Osteoblast (primary cell): ENCODE data around the gene RPUSD1. TPM values are rescaled to one million over a fixed set of nuclear protein-coding genes. Genes with fewer than 3 reads are reported as not detected.
"Not testable (repeated sequence)": the region's sequence is repeated elsewhere in the genome, so short reads cannot be mapped to it uniquely, and the experiment has no call there.

ENCODE experiments used
- DNase-seq: peaks from one replicate; pipeline ENCODE4 v3.0.0; 2011; ENCODE audit warnings: low spot score, mixed read lengths; ENCODE audit not compliant: insufficient read length; ENCODE audit errors: missing footprints
- H2AFZ ChIP-seq: 2 replicates; pipeline ENCODE4 v1.6.0; 2011; ENCODE audit warnings: mild to moderate bottlenecking, low read length
- H3K27ac ChIP-seq: 2 replicates; pipeline ENCODE4 v1.5.1; 2011; ENCODE audit warnings: mild to moderate bottlenecking, low read depth, low read length, moderate library complexity
- H3K27me3 ChIP-seq: 2 replicates; pipeline ENCODE4 v1.6.0; 2012; ENCODE audit warnings: mild to moderate bottlenecking, control low read depth, inconsistent platforms, low read length, moderate library complexity; ENCODE audit not compliant: insufficient read depth
- H3K36me3 ChIP-seq: 2 replicates; pipeline ENCODE4 v1.5.1; 2011; ENCODE audit warnings: mild to moderate bottlenecking, low read length, control low read depth, moderate library complexity; ENCODE audit not compliant: insufficient read depth
- H3K4me1 ChIP-seq: 2 replicates; pipeline ENCODE4 v1.5.1; 2011; ENCODE audit warnings: mild to moderate bottlenecking, low read length, control low read depth, moderate library complexity; ENCODE audit not compliant: insufficient read depth
- H3K4me2 ChIP-seq: 2 replicates; pipeline ENCODE4 v1.6.0; 2011; ENCODE audit warnings: mild to moderate bottlenecking, low read length; ENCODE audit not compliant: insufficient read depth
- H3K4me3 ChIP-seq: fragments of 200-600 bp; sonication (generic); 3 replicates; pipeline ENCODE4 v1.5.1; 2012; ENCODE audit warnings: mild to moderate bottlenecking, low read length, inconsistent platforms; ENCODE audit not compliant: insufficient read depth
- H3K79me2 ChIP-seq: 2 replicates; pipeline ENCODE4 v1.6.0; 2012; ENCODE audit warnings: mild to moderate bottlenecking, low read length, control low read depth, inconsistent platforms; ENCODE audit not compliant: insufficient read depth
- H3K9me3 ChIP-seq: 2 replicates; pipeline ENCODE4 v1.5.1; 2011; ENCODE audit warnings: low read depth, low read length, control low read depth
- H4K20me1 ChIP-seq: 2 replicates; pipeline ENCODE4 v1.6.0; 2012; ENCODE audit warnings: mild to moderate bottlenecking, low read length, control low read depth; ENCODE audit not compliant: insufficient read depth
- total RNA-seq: library from RNA; depleted of rRNA; stranded (reverse); fragments of >200 nt; gene quantifications from 2 replicates; pipeline ENCODE4 v1.2.3, GENCODE V29; 2012
- TF ChIP-seq, protein P1 (sequence below): IDR thresholded peaks from 2 replicates; pipeline ENCODE4 v1.5.1; 2011; ENCODE audit warnings: mild to moderate bottlenecking, low read depth, low read length, moderate library complexity; ENCODE audit errors: extremely low read depth

RPUSD1 gene, protein sequence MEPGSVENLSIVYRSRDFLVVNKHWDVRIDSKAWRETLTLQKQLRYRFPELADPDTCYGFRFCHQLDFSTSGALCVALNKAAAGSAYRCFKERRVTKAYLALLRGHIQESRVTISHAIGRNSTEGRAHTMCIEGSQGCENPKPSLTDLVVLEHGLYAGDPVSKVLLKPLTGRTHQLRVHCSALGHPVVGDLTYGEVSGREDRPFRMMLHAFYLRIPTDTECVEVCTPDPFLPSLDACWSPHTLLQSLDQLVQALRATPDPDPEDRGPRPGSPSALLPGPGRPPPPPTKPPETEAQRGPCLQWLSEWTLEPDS
- 23.3 and 28.2 TPM in 2 replicates for total RNA-seq

DNA sequence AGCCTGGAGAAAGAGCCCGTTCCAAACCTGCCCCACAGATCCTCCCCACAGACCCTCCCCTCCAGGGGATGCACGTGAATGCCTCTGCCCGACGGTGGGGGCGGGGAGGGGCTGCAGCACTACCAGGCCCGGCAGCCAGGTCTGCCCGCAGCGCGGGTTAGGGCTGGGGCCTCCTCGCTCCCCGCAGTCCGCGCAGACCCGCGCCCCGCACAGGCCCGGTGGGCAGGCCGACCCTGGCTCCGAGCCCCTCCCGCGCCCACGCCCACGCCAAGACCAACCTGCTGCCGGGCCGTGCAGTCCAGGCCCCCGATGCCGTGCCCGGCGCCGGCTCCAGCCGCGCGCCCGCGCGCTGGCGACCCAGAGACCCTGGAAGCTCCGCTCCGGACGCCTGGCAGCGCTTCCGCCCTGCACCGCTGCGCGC lies at the start of gene RPUSD1:
Gene RPUSD1, minus strand, starts transcription at position 404 of the 421 bp plus-strand sequence. CDS start 644 bp downstream, outside the sequence.
- Histone ChIP-seq H3K4me3 (peak within 1 kb of the TSS; percentile 93), H3K4me1 (peaks cover 17% of the 10 kb centered on the region), H2AFZ (peak within 1 kb of the TSS; percentile 81), H3K36me3 (peaks cover 10% of the 10 kb centered on the region), H4K20me1 (peaks cover 27% of the 10 kb centered on the region), H3K79me2 (peaks cover 30% of the 10 kb centered on the region), H3K27ac (peak within 1 kb of the TSS; percentile 41), H3K27me3 (no peaks in the 10 kb centered on the region), H3K4me2 (peak within 1 kb of the TSS; percentile 91), H3K9me3 (no peaks in the 10 kb centered on the region)
- DNase-seq = peak; percentile 95
- TF ChIP-seq, protein P1, sequence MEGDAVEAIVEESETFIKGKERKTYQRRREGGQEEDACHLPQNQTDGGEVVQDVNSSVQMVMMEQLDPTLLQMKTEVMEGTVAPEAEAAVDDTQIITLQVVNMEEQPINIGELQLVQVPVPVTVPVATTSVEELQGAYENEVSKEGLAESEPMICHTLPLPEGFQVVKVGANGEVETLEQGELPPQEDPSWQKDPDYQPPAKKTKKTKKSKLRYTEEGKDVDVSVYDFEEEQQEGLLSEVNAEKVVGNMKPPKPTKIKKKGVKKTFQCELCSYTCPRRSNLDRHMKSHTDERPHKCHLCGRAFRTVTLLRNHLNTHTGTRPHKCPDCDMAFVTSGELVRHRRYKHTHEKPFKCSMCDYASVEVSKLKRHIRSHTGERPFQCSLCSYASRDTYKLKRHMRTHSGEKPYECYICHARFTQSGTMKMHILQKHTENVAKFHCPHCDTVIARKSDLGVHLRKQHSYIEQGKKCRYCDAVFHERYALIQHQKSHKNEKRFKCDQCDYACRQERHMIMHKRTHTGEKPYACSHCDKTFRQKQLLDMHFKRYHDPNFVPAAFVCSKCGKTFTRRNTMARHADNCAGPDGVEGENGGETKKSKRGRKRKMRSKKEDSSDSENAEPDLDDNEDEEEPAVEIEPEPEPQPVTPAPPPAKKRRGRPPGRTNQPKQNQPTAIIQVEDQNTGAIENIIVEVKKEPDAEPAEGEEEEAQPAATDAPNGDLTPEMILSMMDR = no peak

DNA sequence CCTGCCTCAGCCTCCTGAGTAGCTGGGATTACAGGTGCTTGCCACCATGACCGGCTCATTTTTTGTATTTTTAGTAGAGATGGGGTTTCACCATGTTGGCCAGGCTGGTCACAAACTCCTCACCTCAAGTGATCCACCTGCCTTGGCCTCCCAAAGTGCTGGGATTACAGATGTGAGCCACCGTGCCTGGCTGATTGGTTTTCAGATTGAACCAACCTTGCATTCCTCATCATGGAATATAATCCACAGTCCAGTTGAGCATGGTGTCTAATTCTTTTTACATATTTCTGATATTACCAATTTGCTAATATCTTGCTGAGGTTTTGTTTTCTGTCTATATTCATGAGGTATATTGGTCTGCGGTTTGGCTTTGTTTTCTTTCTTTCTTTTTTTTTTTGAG lies 48.6 kb upstream of the RPUSD1 start:
- not testable (repeated sequence) for H3K79me2 ChIP-seq, H2AFZ ChIP-seq, H4K20me1 ChIP-seq, H3K4me1 ChIP-seq, DNase-seq, H3K4me2 ChIP-seq, H3K27me3 ChIP-seq, H3K4me3 ChIP-seq, H3K36me3 ChIP-seq, H3K9me3 ChIP-seq, H3K27ac ChIP-seq

DNA sequence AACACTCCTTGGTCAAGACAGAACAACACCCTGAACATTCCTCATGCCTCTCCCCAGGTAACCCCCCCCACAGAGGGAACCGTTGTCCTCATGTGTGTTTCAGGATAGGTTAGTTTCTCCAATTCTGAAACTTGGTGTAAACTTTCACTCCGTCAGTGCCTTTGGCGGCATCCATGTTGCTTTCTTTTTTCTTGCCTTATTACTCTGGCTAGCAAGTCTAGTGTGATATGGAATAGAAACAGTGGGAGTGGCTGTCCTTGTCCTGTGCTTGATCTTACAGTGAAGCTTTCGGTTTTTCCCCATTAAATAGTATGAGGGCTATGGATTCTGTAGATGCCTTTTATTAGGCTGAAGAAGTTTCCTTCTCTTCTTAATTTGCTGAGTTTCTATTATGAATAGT lies 48.0 kb upstream of the RPUSD1 start:
- H3K9me3 ChIP-seq = peaks cover 3% of the 10 kb centered on the region
- TF ChIP-seq, protein P1 = no peak
- peaks cover 3% of the 10 kb centered on the region for H3K27me3 ChIP-seq
- H3K27ac ChIP-seq = no peak overlapping the region
- DNase-seq = no peak
- no peak overlapping the region for H3K4me3 ChIP-seq
- no peaks in the 10 kb centered on the region for H3K4me1 ChIP-seq
- H4K20me1 ChIP-seq = no peaks in the 10 kb centered on the region
- no peak overlapping the region for H2AFZ ChIP-seq
- no peaks in the 10 kb centered on the region for H3K79me2 ChIP-seq
- H3K36me3 ChIP-seq = no peaks in the 10 kb centered on the region
- H3K4me2 ChIP-seq = no peak overlapping the region

DNA sequence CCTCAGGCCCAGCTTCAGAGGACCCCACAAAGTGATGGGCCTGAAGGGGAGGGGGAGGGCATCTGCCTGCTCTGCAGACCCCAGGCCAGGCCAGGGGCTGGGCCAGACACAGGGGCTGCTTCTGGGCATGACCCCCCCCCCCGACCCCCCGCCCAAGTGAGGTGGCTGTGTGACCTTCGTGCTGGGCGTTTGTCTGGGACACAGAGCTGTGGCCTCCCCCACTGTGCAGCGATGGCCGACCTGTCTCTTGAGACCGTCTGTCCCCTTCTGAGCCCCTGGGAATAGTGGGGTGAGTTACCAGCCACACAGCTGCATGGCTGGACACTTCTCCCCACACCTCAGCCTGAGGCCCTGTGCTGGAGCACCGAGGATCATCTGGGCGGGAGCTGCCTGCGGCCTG lies 47.2 kb upstream of the RPUSD1 start:
- no peaks in the 10 kb centered on the region for H4K20me1 ChIP-seq
- H3K27me3 ChIP-seq = peaks cover 6% of the 10 kb centered on the region
- no peak overlapping the region for H3K4me2 ChIP-seq
- H3K9me3 ChIP-seq = peaks cover 3% of the 10 kb centered on the region
- DNase-seq = no peak
- H2AFZ ChIP-seq = no peak overlapping the region
- no peaks in the 10 kb centered on the region for H3K4me1 ChIP-seq
- TF ChIP-seq, protein P1 = no peak
- H3K79me2 ChIP-seq = no peaks in the 10 kb centered on the region
- H3K36me3 ChIP-seq = no peaks in the 10 kb centered on the region
- no peak overlapping the region for H3K4me3 ChIP-seq
- no peak overlapping the region for H3K27ac ChIP-seq
